Urinary bladder (tissue), 4 donors: ENCODE data around the gene SMIM33. TPM values are rescaled to one million over a fixed set of nuclear protein-coding genes. Genes with fewer than 3 reads are reported as not detected.
"Not testable (repeated sequence)": the region's sequence is repeated elsewhere in the genome, so short reads cannot be mapped to it uniquely, and the experiment has no call there.

Source experiments
- DNase-seq: peaks from one replicate; pipeline ENCODE4 v3.0.0-alpha.2; 2015; ENCODE audit errors: extremely low spot score
- H3K27ac ChIP-seq: one replicate; pipeline ENCODE4 v1.5.1; 2013; ENCODE audit warnings: low read depth, mild to moderate bottlenecking, moderate library complexity
- H3K36me3 ChIP-seq: one replicate; pipeline ENCODE4 v1.6.1; 2013; ENCODE audit warnings: mild to moderate bottlenecking, moderate library complexity; ENCODE audit not compliant: insufficient read depth
- H3K4me1 ChIP-seq: one replicate; pipeline ENCODE4 v1.6.1; 2013; ENCODE audit warnings: mild to moderate bottlenecking, moderate library complexity; ENCODE audit not compliant: insufficient read depth
- H3K4me3 ChIP-seq: one replicate; pipeline ENCODE4 v1.5.1; 2013; ENCODE audit warnings: low read depth, low read length
- WGBS: extraction: QIAGEN DNeasy Blood & Tissue Kit; methylation state at CpG from one replicate; pipeline ENCODE4 v1.1.7; 2013; 5-methylcytosine and 5-hydroxymethylcytosine counted together
- polyA plus RNA-seq: library from polyadenylated mRNA; stranded (reverse); fragments of 200-250 nt; gene quantifications from one replicate; pipeline ENCODE4 v1.2.3, GENCODE V29; 2013
- small RNA-seq: library from RNA; depleted of rRNA; stranded (forward); fragments of <200 nt; gene quantifications from one replicate; pipeline ENCODE3, GENCODE V24; 2014
- total RNA-seq: library from RNA; depleted of rRNA; stranded (reverse); fragments of >200 nt; gene quantifications from one replicate; pipeline ENCODE4 v1.2.3, GENCODE V29; 2014
- donor health status: healthy with polysubstance abuse.
- donor health status: healthy.

The SMIM33 gene
- total and polyA plus RNA-seq, 2 donors, result not detected

- not testable (repeated sequence) for H3K27ac ChIP-seq, DNase-seq, H3K4me3 ChIP-seq, H3K4me1 ChIP-seq, H3K36me3 ChIP-seq
- WGBS, result 71% methylated on average over 5 of the region's 5 CpGs
Observed at GRCh38 chr5:139513434-139513833, 42.6 kb downstream of the SMIM33 start.

- Histone ChIP-seq H3K36me3 (no peaks in the 10 kb centered on the region), H3K27ac (no peak overlapping the region), H3K4me1 (no peaks in the 10 kb centered on the region), H3K4me3 (no peak overlapping the region)
- WGBS, result 85% methylated on average over 6 of the region's 6 CpGs
- no peak for DNase-seq
Observed at GRCh38 chr5:139513852-139514485, 43.2 kb downstream of the SMIM33 start.

GRCh38 chr5:139514486-139514856 lies 43.7 kb downstream of the SMIM33 start:
- no peak overlapping the region for H3K4me3 ChIP-seq
- DNase-seq, result no peak
- no peaks in the 10 kb centered on the region for H3K4me1 ChIP-seq
- no peaks in the 10 kb centered on the region for H3K36me3 ChIP-seq
- no peak overlapping the region for H3K27ac ChIP-seq
- WGBS, result 87% methylated on average over 2 of the region's 2 CpGs

DNA sequence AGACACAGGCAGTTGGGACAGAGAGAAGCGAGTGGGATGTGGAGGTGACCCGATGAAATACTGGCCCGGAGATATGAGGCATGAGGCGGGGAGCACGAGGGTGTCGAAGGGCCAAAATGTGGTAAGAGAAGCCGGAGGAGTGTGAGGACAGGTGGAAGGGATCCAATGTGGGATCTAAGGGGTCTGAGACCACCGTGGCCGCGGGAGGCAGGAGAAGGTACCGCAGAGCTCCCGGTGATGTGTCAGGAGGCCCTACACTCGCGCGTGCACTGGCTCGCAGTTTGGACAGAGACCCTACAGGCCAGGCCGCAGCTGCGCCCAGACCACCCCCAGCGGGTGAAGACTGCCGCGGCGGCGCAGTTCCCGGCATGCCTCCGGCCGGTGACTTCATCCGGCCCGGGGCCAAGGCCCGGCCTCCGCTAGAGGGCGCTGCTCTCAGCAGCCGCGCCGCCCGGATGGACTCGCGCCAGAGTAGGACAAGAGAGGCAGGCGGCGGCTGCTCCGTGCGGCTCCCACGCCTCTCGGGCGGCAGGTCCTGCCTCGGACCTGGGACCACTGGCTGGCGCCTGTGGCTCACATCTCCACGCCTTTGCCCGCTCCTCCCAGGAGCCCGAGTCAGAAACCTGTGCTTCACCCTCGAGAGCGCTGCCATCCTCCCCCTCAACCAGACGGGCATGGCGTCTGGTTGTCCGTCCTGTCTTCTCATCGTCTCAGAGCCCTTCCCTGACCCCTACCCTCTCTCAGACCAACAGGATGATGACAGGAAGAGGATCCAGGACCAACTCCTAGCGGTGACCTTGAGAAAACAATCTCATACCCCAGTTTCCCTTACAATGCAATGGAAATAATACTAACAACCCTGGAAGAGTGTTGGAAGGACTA lies 47.1 kb downstream of the SMIM33 start:
- Histone ChIP-seq H3K4me1 (no peaks in the 10 kb centered on the region), H3K27ac (peak overlapping the region; percentile 57), H3K4me3 (peak overlapping the region; percentile 21), H3K36me3 (no peaks in the 10 kb centered on the region)
- DNase-seq, result peak; percentile 59
- WGBS, result 5% methylated on average over 56 of the region's 56 CpGs

Small RNAs within 50 kb of the gene (small RNA-seq; reads per million reads assigned to genes)
- 0.35 reads per million, percentile 23 among the genes with 10 or more reads in this experiment for gene RNU5B-4P

Other genes starting within 250 kb of the SMIM33 start
- gene MATR3, start 177.3 kb upstream of the SMIM33 start, total RNA-seq, result 454 TPM
- gene MATR3, start 177.3 kb upstream of the SMIM33 start, polyA plus RNA-seq, result 163 TPM
- gene PAIP2, start 129.2 kb upstream of the SMIM33 start, total RNA-seq, result 91.9 TPM
- 110 TPM for gene PAIP2, start 129.2 kb upstream of the SMIM33 start, polyA plus RNA-seq
- gene SLC23A1, start 87.7 kb upstream of the SMIM33 start, total RNA-seq, result not detected
- not detected for gene SLC23A1, start 87.7 kb upstream of the SMIM33 start, polyA plus RNA-seq
- gene MZB1, start 81.1 kb upstream of the SMIM33 start, total RNA-seq, result 0.63 TPM
- 0.56 TPM for gene MZB1, start 81.1 kb upstream of the SMIM33 start, polyA plus RNA-seq
- 1.4 TPM for gene PROB1, start 75.9 kb upstream of the SMIM33 start, total RNA-seq
- 3.1 TPM for gene PROB1, start 75.9 kb upstream of the SMIM33 start, polyA plus RNA-seq
- 3.0 TPM for gene SPATA24, start 66.9 kb upstream of the SMIM33 start, total RNA-seq
- 5.4 TPM for gene SPATA24, start 66.9 kb upstream of the SMIM33 start, polyA plus RNA-seq
- gene DNAJC18, start 31.5 kb upstream of the SMIM33 start, total RNA-seq, result 16.2 TPM
- 8.6 TPM for gene DNAJC18, start 31.5 kb upstream of the SMIM33 start, polyA plus RNA-seq
- 23.8 TPM for gene ECSCR, start 8.3 kb upstream of the SMIM33 start, total RNA-seq
- 51.4 TPM for gene ECSCR, start 8.3 kb upstream of the SMIM33 start, polyA plus RNA-seq
- 20.0 TPM for gene STING1, start 11.8 kb downstream of the SMIM33 start, total RNA-seq
- 53.0 TPM for gene STING1, start 11.8 kb downstream of the SMIM33 start, polyA plus RNA-seq
- gene UBE2D2, start 90.3 kb downstream of the SMIM33 start, total RNA-seq, result 94.7 TPM
- 98.7 TPM for gene UBE2D2, start 90.3 kb downstream of the SMIM33 start, polyA plus RNA-seq
- 28.0 TPM for gene CXXC5, start 177.3 kb downstream of the SMIM33 start, total RNA-seq
- gene CXXC5, start 177.3 kb downstream of the SMIM33 start, polyA plus RNA-seq, result 28.2 TPM